Measurements from ENCODE around the gene GAS2L2.

DNA sequence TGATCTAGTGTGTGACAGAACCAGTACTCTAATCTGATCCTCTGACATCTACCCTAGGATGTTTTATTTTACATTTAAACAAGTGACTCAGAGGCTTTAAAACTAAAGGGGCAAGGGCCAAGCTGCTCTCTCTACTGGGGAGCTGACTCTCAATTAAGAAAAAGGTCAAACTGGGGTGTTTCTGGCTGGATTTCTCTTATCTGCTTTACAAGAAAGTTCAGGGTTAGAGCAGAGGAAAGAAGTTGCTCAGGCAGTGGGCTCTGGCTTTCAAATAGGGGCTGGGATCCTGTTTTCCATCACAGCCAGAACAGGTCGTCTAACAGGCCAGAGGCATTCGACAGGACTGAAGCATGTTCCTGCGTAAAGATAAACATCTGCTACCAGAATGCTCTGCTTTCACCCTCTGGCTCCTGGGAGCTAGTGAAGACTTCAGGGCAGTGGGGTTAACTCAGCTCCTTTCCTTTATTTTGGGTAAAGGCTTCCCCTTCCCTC lies 33.9 kb upstream of the GAS2L2 start:
- TF ChIP-seq CTCF (IDR thresholded peaks at IDR 0.05), result no peak
- no peak for TF ChIP-seq FOXP1 (CRISPR knock-in tag; IDR thresholded peaks at IDR 0.05; ENCODE audit: borderline replicate concordance)
- TF ChIP-seq RORB (CRISPR knock-in tag; IDR thresholded peaks at IDR 0.05), result no peak
- no peak for TF ChIP-seq TCF7 (CRISPR knock-in tag; IDR thresholded peaks at IDR 0.05; ENCODE audit: low read depth)
- no peak for TF ChIP-seq USF2 (CRISPR knock-in tag; IDR thresholded peaks at IDR 0.05)
- no peak for TF ChIP-seq E2F1 (CRISPR knock-in tag; IDR thresholded peaks at IDR 0.05)
- TF ChIP-seq, protein P1, sequence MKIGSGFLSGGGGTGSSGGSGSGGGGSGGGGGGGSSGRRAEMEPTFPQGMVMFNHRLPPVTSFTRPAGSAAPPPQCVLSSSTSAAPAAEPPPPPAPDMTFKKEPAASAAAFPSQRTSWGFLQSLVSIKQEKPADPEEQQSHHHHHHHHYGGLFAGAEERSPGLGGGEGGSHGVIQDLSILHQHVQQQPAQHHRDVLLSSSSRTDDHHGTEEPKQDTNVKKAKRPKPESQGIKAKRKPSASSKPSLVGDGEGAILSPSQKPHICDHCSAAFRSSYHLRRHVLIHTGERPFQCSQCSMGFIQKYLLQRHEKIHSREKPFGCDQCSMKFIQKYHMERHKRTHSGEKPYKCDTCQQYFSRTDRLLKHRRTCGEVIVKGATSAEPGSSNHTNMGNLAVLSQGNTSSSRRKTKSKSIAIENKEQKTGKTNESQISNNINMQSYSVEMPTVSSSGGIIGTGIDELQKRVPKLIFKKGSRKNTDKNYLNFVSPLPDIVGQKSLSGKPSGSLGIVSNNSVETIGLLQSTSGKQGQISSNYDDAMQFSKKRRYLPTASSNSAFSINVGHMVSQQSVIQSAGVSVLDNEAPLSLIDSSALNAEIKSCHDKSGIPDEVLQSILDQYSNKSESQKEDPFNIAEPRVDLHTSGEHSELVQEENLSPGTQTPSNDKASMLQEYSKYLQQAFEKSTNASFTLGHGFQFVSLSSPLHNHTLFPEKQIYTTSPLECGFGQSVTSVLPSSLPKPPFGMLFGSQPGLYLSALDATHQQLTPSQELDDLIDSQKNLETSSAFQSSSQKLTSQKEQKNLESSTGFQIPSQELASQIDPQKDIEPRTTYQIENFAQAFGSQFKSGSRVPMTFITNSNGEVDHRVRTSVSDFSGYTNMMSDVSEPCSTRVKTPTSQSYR (CRISPR knock-in tag; IDR thresholded peaks at IDR 0.05), result no peak
- TF ChIP-seq ZNF512 (CRISPR knock-in tag; IDR thresholded peaks at IDR 0.05; ENCODE audit: borderline replicate concordance), result no peak
